NCI-H128 (cell line): ENCODE data around the gene PLP1.
"Not testable (repeated sequence)": the region's sequence is repeated elsewhere in the genome, so short reads cannot be mapped to it uniquely, and the experiment has no call there.

Source experiments
- DNase-seq: peaks from one replicate; lab custom pipeline; 2025; ENCODE audit not compliant: unreplicated experiment; lab: John Stamatoyannopoulos, UW

Gene PLP1

GRCh38 chrX:103780336-103781061, 3.9 kb downstream of the PLP1 start:
- DNase-seq = no peak

GRCh38 chrX:103781062-103781402, 4.4 kb downstream of the PLP1 start:
- no peak for DNase-seq

DNA sequence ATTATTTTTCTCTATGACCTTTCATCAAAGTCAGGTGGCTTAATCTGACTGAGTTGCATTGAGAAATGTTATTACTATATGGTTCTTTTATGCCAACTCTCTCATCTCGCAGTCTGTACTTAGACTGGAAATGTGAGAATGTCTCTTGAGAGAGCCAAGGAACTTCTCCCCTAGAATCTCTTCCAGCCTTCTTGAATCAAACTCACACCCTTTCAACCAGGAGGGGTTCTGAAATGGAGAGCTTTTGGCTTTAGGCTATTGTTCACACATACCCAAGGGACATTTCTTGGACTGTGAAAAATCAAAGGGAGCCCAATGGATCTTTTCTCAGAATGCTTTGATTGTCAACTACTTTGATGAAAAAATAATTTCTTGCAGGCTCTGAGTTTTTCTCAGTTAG, 5.1 kb downstream of the PLP1 start:
- no peak for DNase-seq

DNA sequence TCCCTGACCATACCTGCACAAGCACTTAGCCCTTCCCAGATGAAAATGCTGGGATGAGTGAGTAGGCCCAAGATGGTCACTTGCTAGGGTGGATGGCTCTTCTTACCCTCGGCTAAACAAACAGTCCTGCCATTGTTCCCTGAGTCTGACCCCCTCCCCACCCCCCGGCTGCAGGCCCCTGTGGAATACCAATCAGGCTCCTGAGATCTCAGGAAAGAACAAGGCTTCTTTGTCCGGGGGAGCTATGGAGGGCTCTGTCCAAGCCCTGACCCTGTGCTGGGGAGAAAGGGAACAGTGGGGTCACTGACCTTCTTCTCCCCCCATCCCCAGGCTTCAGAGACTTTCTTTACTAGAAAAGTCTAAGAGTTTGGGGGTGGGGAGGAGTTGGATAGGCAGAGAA, 6.0 kb downstream of the PLP1 start:
- no peak for DNase-seq

GRCh38 chrX:103783196-103783595, 6.6 kb downstream of the PLP1 start:
- DNase-seq = no peak

- no peak for DNase-seq
These were observed 7.3 kb downstream of the PLP1 start for GRCh38 chrX:103783971-103784370.

DNA sequence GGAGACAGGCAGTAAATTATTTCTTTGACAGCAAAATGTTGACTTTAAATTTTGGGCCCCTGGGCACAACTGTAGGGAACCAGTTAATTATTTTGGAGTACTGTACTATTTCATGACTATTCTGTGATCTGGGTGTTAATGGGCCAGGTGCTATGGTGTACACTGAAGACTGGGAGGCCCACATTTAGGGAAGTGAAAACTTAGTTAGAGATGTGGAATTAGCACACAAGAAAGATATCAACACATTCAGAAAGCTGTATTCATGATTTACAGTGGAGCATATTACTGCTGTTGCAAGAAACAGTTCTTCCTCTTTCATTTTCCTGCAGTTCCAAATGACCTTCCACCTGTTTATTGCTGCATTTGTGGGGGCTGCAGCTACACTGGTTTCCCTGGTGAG, 12.4 kb downstream of the PLP1 start:
- DNase-seq = no peak

- no peak for DNase-seq
These were observed 14.6 kb downstream of the PLP1 start for GRCh38 chrX:103791228-103791627.

DNA sequence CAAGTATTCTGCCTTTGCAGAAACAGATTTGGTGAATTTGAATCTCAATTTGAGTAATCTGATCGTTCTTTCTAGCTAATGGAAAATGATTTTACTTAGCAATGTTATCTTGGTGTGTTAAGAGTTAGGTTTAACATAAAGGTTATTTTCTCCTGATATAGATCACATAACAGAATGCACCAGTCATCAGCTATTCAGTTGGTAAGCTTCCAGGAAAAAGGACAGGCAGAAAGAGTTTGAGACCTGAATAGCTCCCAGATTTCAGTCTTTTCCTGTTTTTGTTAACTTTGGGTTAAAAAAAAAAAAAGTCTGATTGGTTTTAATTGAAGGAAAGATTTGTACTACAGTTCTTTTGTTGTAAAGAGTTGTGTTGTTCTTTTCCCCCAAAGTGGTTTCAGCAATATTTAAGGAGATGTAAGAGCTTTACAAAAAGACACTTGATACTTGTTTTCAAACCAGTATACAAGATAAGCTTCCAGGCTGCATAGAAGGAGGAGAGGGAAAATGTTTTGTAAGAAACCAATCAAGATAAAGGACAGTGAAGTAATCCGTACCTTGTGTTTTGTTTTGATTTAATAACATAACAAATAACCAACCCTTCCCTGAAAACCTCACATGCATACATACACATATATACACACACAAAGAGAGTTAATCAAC, 15.3 kb downstream of the PLP1 start:
- no peak for DNase-seq

DNA sequence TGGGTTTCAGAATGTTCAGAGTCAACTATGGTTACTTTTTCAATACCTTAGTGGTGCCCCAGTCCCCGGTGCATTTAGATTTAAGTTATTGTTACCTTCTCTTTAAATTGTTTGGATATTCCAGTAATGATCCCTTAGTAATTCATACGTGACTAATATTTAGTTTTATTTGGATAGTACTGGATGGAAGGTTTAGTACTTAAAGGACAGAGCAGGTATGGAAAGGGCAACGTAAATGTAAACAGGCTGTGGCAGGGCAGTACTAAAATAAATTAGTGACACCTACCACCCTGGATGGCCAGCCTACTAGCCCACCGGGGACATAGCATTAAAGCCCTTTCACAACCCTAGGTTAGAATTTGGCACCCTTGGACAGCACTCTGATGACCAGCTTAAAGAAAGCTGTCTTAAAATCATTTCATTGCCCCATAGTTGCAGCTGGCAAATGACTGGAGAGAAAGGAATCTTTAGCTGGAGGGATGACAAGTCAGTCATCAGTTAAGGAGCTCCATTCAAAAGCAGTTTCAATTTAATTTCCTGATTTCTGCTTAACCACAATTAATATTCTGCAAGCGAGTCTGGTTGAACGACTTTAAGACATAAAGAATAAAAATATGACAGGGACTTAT, 16.4 kb downstream of the PLP1 start:
- no peak for DNase-seq

- no peak for DNase-seq
These were observed 16.9 kb downstream of the PLP1 start for GRCh38 chrX:103793545-103793940.

DNA sequence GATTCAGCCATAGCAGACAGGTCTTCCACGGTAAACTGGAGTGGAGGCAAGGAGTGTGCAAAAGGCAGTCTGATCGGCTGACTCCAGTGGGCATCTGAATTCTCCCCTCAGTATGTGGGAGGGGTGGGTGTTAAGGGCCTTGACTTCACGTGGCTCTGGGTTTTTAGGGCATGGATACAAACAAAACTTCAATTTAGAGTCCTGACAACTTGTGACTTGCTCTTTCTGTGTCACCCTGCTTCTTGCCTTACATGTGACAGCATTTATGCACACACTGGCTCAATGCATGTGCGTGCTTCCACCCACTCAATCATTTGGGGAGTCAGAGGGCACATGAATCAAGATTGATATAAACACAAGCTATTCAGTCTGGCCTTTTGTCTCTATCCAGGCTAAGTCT, 17.5 kb downstream of the PLP1 start:
- no peak for DNase-seq

- no peak for DNase-seq
These were observed 21.1 kb downstream of the PLP1 start for GRCh38 chrX:103797691-103798090.

- no peak for DNase-seq
These were observed 23.7 kb downstream of the PLP1 start for GRCh38 chrX:103800318-103800717.

- DNase-seq = no peak
These were observed 29.2 kb downstream of the PLP1 start for GRCh38 chrX:103805860-103806259.

DNA sequence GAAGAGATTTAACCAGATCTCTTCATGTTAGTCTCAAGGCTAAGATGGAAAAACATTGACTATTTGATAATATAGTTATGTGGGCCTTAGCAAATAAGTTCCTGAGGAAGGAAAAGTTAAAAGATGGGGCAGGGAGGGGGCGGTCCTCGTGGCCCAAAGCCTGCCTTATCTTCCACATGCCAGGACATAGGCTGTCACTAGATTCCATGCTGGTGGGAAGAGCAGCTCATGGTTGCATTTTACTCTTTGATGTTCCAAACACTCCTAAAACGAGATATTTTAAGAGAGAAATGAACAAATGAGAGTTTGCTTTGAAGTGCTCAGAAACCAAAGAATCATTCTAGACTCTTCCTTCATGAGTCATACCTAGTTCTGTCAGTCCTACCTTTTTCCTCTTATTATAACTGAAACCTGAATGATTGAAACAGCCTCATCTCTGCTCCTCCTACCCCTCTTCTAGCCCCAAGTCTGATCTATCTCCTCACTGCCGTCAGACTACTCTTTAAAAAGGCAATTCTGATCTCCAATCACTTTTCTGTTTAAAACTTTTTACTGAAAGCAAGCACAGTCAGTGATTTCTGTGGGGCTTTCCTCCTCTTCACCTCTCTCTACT, 30.3 kb downstream of the PLP1 start:
- DNase-seq = no peak

DNA sequence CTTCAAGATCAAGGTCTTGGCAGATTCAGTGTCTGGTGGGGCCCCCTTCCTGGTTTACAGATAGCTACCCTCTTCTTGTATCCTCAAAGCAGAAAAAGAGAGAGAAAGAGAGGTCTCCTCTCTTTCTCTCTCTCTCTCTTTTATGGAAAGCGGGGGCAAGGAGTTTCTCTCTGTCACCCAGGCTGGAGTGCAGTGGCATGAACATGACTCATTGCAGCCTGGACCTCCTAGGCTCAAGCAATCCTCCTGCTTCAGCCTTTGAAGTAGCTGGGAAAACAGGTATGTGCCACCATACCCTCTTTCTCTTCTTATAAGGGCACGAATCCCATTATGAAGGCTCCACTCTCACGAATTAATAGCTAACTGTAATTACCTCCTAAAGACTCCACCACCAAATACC, 35.2 kb downstream of the PLP1 start:
- DNase-seq = no peak

DNA sequence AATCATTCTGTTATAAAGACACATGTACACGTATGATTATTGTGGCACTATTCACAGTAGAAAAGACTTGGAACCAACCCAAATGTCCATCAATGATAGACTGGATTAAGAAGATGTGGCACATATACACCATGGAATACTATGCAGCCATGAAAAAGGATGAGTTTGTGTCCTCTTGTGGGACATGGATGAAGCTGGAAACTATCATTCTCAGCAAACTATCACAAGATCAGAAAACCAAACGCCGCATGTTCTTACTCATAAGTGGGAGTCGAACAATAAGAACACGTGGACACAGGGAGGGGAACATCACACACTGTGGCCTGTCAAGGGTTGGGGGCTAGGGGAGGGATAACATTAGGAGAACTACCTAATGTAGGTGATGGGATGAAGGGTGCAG, 40.5 kb downstream of the PLP1 start:
- not testable (repeated sequence) for DNase-seq

- DNase-seq = peak; percentile 4
These were observed 40.9 kb downstream of the PLP1 start for GRCh38 chrX:103817502-103817901.

- DNase-seq = no peak
These were observed 42.4 kb downstream of the PLP1 start for GRCh38 chrX:103818842-103819619.

GRCh38 chrX:103820802-103821201, 44.2 kb downstream of the PLP1 start:
- not testable (repeated sequence) for DNase-seq
